Upper lobe of left lung (tissue), 6 donors: ENCODE measurements around the gene HIVEP3. TPM values are rescaled to one million over a fixed set of nuclear protein-coding genes. Genes with fewer than 3 reads are reported as not detected.

Experiments used
- ATAC-seq, 2 donors: fragments of 200-7000 bp; cut with Tn5 transposase; one replicate each; pipeline ENCODE4 v1.9.1; 2022; ENCODE audit warnings: mild to moderate bottlenecking in 2 of 2, moderate library complexity in 2 of 2; ENCODE audit not compliant: low FRiP score in 2 of 2
- DNase-seq, 2 donors: peaks; one replicate each; pipeline ENCODE4 v3.0.0-alpha.2; 2019 to 2020
- H3K27ac ChIP-seq, 4 donors: fragments of 200-600 bp; sonication (generic); one replicate each; pipeline ENCODE4 v1.5.1; 2016 to 2019
- H3K27me3 ChIP-seq, 4 donors: fragments of 200-600 bp; sonication (generic); one replicate each; pipeline ENCODE4 v1.5.1; 2017 to 2019
- H3K36me3 ChIP-seq, 4 donors: fragments of 200-600 bp; sonication (generic); one replicate each; pipeline ENCODE4 v1.5.1; 2016 to 2019
- H3K4me1 ChIP-seq, 4 donors: fragments of 200-600 bp; sonication (generic); one replicate each; pipeline ENCODE4 v1.5.1; 2018 to 2019
- H3K4me3 ChIP-seq, 4 donors: fragments of 200-600 bp; sonication (generic); one replicate each; pipeline ENCODE4 v1.5.1; 2017 to 2019; ENCODE audit warnings: mild to moderate bottlenecking in 2 of 4, moderate library complexity in 1 of 4
- H3K9me3 ChIP-seq, 4 donors: fragments of 200-600 bp; sonication (generic); one replicate each; pipeline ENCODE4 v1.5.1; 2018 to 2019
- EP300 ChIP-seq, 4 donors: sonication (generic); formaldehyde crosslinking; IDR thresholded peaks; one replicate each; pipeline ENCODE4 v1.5.1; 2017; ENCODE audit warnings: antibody characterized with exemption in 4 of 4, control low read depth in 2 of 4
- POLR2A ChIP-seq, 4 donors: fragments of 450-650 bp; IDR thresholded peaks; one replicate each; pipeline ENCODE4 v1.5.1; 2016 to 2017; ENCODE audit warnings: antibody characterized with exemption in 4 of 4, mild to moderate bottlenecking in 2 of 4
- POLR2AphosphoS5 ChIP-seq, 2 donors: sonication (generic); formaldehyde crosslinking; IDR thresholded peaks; one replicate each; pipeline ENCODE4 v1.5.1; 2017; ENCODE audit warnings: antibody characterized with exemption in 2 of 2
- WGBS, 2 donors: methylation state at CpG; one replicate each; pipeline ENCODE4 v1.1.5; 2017 to 2018; 5-methylcytosine and 5-hydroxymethylcytosine counted together
- total RNA-seq, 6 donors: library from RNA; depleted of rRNA in 4 of 6; stranded (reverse); fragments of >200 nt in 4 of 6; gene quantifications; one replicate each; pipeline versions ENCODE4 v1.1.0 to v1.2.1, GENCODE V29; 2016 to 2021
- TF ChIP-seq, protein P1 (sequence below), 6 experiments: fragments of 450-650 bp in 4 of 6; fragments of 200-600 bp in 2 of 6; sonication (generic) in 2 of 6; IDR thresholded peaks; one replicate each; pipeline ENCODE4 v1.5.1; 2016 to 2019; ENCODE audit warnings: antibody characterized with exemption in 6 of 6
- donor health status: DM: no; HTN: no; CAD: no; lungs with moderate emphysema.
- donor health status: DM: no; HTN: yes; CAD: no; lungs with severe emphysema.

HIVEP3 gene
- total RNA-seq, 6 donors from 2014 or later, result 9.7 to 23.0 (median 11.6) TPM

DNA sequence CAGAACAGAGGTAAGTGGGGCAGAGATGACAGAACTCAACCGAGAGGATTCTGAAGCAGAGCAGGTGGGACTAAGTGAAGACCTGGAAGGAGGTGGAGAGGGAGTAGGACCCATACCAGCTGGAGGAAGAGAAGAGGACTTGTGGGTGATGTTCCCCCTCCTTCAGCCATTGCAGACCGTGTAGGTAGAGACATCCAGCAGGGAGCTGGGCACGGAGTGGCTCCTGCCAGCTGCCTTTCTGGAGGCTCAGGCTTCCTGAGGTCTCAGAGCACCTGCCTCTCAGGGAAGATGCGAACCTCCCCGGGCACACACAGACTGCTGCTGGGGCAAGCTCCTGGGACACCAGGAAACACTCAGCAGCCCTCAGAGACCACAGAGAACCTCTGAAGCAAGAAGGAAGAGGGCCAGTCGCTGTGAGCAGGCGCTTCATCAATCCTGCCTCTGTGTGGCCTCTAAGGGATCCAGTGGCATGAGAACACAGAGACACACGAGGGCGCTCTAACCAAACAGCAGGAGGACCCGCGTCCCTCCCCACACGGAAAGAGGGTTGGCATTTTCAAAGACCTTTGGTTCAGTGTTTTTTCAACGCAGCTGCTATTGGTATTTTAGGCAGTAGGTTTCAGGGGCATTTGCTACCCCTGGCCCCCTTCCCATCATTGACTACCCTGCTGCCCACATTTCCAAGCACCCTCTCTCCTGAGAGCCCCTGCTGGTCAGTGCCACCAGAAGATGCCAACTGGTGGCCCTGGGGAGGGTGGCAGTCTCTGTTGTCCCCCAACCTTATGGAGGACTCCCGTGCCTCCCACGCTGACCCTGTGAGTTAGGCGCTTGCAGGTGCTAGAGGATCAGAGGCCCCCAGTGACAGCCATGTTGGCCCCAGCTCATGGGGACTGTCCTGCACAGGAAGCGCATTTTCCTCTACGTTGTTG lies 344.7 kb downstream of the HIVEP3 start:
- Histone ChIP-seq H3K4me3 (no peak overlapping the region), H3K27me3 (no peaks in the 10 kb centered on the region), H3K36me3 (no peaks in the 10 kb centered on the region), H3K9me3 (no peaks in the 10 kb centered on the region), H3K27ac (no peak overlapping the region), H3K4me1 (peaks cover 0 to 7% (median 5%) of the 10 kb centered on the region in 4 donors)
- 33 to 37% methylated on average over 14 to 18 of the region's 18 CpGs for WGBS, 2 donors
- DNase-seq (peak in 1 of 2 donors; percentile 73), ATAC-seq (peak; percentile 86 to 91)
- TF ChIP-seq, protein P1, sequence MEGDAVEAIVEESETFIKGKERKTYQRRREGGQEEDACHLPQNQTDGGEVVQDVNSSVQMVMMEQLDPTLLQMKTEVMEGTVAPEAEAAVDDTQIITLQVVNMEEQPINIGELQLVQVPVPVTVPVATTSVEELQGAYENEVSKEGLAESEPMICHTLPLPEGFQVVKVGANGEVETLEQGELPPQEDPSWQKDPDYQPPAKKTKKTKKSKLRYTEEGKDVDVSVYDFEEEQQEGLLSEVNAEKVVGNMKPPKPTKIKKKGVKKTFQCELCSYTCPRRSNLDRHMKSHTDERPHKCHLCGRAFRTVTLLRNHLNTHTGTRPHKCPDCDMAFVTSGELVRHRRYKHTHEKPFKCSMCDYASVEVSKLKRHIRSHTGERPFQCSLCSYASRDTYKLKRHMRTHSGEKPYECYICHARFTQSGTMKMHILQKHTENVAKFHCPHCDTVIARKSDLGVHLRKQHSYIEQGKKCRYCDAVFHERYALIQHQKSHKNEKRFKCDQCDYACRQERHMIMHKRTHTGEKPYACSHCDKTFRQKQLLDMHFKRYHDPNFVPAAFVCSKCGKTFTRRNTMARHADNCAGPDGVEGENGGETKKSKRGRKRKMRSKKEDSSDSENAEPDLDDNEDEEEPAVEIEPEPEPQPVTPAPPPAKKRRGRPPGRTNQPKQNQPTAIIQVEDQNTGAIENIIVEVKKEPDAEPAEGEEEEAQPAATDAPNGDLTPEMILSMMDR (IDR thresholded peaks at IDR 0.05), result peak; percentile 78 to 91 (median 85)
- no peak for TF ChIP-seq POLR2A (IDR thresholded peaks at IDR 0.05)

DNA sequence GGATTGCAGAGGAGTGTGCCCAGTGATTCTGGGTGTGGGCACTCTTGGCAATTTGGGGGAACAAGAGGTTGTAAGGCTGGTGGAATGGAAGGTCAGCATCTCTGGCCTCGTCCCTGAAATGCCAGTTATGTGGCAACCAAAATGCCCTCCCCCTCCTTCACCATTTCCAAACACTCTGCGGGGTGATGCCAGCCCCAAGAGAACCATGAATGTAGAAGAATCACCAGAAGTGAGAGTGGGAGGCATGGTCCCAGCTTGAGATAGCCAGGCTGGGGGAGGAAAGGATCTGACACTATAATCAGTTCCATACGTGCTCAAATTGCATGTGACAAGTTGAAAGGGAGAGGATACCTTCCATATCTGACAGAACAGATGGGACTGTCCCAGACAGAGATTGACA lies 345.5 kb downstream of the HIVEP3 start:
- H3K4me1 ChIP-seq, result peaks cover 0 to 7% (median 5%) of the 10 kb centered on the region in 4 donors
- no peak overlapping the region for H3K27ac ChIP-seq
- H3K9me3 ChIP-seq, result no peaks in the 10 kb centered on the region
- no peaks in the 10 kb centered on the region for H3K27me3 ChIP-seq
- no peak for ATAC-seq
- 84 to 91% methylated on average over 3 of the region's 3 CpGs for WGBS, 2 donors
- H3K4me3 ChIP-seq, result no peak overlapping the region
- TF ChIP-seq, protein P1 (IDR thresholded peaks at IDR 0.05), result no peak
- no peak for TF ChIP-seq POLR2A (IDR thresholded peaks at IDR 0.05)
- no peak for TF ChIP-seq POLR2AphosphoS5 (IDR thresholded peaks at IDR 0.05)
- TF ChIP-seq EP300 (IDR thresholded peaks at IDR 0.05), result no peak
- H3K36me3 ChIP-seq, result no peaks in the 10 kb centered on the region
- DNase-seq, result no peak

DNA sequence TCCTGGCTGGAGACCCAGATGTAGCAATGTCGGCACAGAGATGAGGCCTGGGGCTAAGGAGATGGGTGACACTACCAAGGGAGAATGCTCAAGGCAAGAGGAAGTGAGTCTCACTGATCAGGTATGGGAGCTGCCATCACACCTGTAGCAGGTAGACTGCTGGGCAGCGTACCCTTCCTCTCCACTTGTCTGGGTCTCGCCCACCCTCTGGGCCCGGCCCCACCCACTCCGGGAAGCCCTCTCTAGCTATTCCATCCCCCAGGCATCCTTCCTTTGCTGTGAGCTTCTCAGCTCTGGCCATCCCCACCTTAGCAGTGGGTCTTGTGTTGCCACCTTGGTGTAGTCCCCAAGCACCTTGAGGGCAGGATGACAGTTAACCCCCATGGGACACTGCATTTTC lies 346.5 kb downstream of the HIVEP3 start:
- Histone ChIP-seq H3K27me3 (no peaks in the 10 kb centered on the region), H3K36me3 (no peaks in the 10 kb centered on the region), H3K27ac (no peak overlapping the region), H3K4me1 (peaks cover 0 to 7% (median 5%) of the 10 kb centered on the region in 4 donors), H3K9me3 (no peaks in the 10 kb centered on the region), H3K4me3 (no peak overlapping the region)
- DNase-seq (no peak), ATAC-seq (no peak)
- TF ChIP-seq EP300 (IDR thresholded peaks at IDR 0.05), result no peak
- TF ChIP-seq, protein P1 (IDR thresholded peaks at IDR 0.05), result no peak
- 75 to 84% methylated on average over 4 to 5 of the region's 5 CpGs for whole genome bisulfite sequencing, 2 donors

DNA sequence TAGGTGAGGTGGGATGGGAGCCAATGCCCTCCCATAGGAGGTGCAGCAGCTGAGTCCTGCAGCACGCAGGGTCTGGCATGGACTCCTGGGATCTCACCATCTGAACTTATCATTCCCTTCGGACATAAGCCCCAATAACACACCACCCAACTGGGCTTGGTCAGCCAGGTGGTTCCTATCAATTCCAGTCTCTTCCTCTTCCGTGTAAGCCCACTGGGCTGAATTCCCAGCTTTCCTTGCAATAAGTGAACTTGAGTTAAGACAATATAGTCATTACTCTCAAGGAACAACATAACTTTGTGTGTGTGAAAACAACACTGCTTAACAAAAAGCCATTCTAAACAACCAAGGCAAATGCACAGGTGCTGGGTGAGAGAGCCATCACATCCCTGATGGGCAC lies 347.7 kb downstream of the HIVEP3 start:
- no peak for ATAC-seq
- no peaks in the 10 kb centered on the region for H3K9me3 ChIP-seq
- H3K4me1 ChIP-seq, result peaks cover 0 to 7% (median 5%) of the 10 kb centered on the region in 4 donors
- H3K4me3 ChIP-seq, result no peak overlapping the region
- peaks cover 0 to 6% (median 0%) of the 10 kb centered on the region in 4 donors for H3K36me3 ChIP-seq
- H3K27me3 ChIP-seq, result no peaks in the 10 kb centered on the region
- no peak for DNase-seq
- 81 to 85% methylated on average over 3 of the region's 3 CpGs for WGBS, 2 donors
- TF ChIP-seq POLR2A (IDR thresholded peaks at IDR 0.05), result no peak
- TF ChIP-seq POLR2AphosphoS5 (IDR thresholded peaks at IDR 0.05), result no peak
- TF ChIP-seq, protein P1 (IDR thresholded peaks at IDR 0.05), result no peak
- TF ChIP-seq EP300 (IDR thresholded peaks at IDR 0.05), result no peak
- H3K27ac ChIP-seq, result no peak overlapping the region
